GM18867 (cell line): ENCODE data around the gene CCKAR.

Experiments used
- ATAC-seq: cut with Tn5 transposase; IDR thresholded peaks from one replicate; pipeline ENCODE4 v1.9.1; 2021; ENCODE audit warnings: mild to moderate bottlenecking, moderate library complexity; ENCODE audit not compliant: unreplicated experiment

Gene CCKAR

GRCh38 chr4:26491449-26492170 lies 1.3 kb upstream of the CCKAR start:
- ATAC-seq: no peak

DNA sequence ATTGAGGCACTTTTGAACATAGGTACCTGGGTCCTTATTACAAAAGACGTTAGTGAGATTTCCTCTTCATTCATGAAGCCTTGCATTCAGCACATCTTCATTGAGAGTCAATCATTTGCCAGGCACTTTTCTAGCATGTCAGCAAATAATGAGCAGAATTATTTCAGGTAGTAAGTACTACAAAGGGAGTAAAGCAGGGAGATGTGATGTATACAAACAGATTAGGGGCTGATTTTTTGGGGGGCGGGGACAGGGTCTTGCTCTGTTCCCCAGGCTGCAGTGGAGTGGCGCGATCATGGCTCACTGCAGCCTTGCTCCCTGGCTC lies 638 bp upstream of the CCKAR start:
- no peak for ATAC-seq

GRCh38 chr4:26489101-26489985 lies 941 bp downstream of the CCKAR start:
- no peak for ATAC-seq

- no peak for ATAC-seq
Observed at GRCh38 chr4:26485684-26486083, 4.6 kb downstream of the CCKAR start.

GRCh38 chr4:26484516-26484915 lies 5.8 kb downstream of the CCKAR start:
- ATAC-seq: no peak

DNA sequence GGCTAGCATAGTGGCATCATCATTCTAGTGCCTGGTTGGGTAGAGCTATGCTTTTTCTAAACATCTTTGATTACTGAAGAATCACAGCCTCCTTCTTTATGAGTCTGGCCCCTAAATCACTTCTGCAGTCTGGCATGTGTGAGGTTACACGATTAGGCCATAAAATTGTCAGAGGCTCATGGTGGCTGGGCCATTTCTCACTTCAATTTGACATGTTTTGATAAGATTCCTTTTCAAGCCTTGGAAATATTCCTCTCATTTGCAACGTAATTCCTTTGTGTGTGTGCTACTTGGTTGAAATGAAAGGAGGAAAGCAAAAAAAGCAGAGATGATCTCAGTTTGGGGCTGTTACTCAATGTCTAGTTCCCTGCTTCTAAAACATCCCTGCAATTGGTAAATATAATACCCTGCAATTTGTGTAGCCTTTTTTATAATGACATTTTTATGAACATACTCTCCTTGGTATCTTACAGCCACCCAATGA lies 6.2 kb downstream of the CCKAR start:
- no peak for ATAC-seq

DNA sequence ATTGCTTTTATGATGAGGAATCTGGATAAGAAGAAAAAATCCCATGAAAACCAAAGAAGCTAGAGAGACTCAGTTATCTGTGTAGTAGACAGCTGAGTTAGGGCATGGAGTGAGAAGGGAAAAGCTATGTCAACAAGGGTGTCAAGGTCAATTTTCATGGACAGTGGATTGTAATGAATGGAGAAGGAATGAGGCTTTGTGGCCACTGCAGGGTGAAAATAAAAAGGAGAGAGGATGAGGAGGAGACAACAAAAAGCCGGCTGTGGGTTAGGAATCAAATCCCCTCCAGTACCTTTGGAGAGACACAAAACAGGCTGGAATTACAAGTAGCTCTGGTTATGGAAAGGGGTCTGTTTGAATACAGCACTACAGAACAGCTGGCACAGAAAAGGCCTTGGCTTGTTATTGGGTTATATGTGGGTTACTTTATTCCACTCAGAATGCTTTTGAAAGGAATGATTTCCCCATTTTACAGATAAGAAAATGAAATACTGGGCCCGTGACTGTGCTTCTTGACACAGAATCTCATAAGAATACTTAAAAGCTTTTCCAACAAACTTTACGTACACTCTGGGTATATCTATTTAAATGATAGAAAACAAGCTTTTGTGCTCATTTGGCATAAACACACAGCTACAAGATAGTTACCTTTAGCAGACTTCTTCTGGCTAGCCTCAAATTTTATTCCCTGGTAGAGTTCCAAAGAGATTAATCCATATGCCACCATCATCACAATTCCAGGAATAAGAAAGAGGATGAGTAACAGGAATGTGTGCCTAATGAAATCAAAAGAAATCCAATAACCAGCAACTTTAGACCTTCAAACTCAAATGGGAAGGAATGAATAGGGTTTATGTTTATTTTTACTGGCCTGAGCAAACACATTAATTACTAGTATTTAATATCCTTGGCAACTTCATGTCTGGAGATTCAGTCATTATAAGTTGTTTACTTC lies 7.5 kb downstream of the CCKAR start:
- ATAC-seq: no peak

- no peak for ATAC-seq
Observed at GRCh38 chr4:26478330-26478729, 12.0 kb downstream of the CCKAR start.

DNA sequence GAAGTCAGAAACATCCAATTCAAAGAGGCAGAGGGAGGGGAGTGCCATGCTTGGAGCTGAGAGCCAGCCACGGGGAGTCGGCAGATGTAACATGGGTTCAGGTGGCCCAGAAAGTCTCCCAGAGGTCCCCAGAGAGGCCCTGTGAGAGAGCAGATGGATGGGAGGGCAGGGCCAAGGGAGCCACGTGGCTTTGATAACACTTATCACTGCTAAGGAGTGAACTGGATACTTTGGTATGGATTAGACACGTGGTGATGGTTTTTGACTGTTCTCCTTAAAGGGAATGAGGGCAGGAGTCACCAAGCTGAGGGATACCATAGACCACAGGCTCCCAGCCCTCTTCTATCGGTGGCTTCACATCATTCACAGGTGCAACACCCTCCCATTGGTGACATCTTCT lies 13.7 kb downstream of the CCKAR start:
- ATAC-seq: no peak

DNA sequence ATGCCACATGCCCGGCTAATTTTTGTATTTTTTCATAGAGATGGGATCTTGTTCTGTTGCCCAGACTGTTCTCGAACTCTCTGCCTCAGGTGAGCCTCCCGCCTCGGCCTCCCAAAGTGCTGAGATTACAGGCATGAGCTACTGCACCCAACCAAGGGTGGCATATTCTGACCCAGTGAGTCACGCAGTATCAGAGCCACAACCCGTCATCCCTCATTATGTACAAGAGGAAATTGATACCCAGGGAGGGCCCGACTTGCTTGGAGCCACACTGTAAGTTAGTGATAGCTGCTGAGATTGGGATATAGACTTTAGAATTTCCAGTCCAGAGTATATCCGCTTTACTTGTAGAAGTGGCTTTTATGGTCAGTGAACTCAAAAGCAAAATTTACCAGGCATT lies 14.6 kb downstream of the CCKAR start:
- ATAC-seq: no peak

DNA sequence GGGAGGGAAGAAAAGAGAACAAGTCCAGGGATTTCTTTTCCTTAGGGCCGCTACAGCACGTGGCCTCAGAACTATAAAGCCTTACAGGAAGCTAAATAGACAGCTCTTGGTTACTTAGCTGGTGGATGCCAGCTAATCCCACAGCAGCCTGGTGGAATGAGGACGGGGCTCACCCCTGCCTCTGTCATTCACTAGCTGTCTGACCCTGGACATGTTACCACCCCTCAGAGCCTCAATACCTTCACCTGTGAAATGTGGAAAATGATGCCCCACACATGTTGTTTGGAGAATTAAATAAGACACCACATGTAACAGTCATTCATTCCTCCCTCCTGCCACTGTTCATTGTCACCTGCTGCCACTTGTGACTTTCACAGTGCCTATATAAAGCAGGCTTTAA lies 15.7 kb downstream of the CCKAR start:
- no peak for ATAC-seq

DNA sequence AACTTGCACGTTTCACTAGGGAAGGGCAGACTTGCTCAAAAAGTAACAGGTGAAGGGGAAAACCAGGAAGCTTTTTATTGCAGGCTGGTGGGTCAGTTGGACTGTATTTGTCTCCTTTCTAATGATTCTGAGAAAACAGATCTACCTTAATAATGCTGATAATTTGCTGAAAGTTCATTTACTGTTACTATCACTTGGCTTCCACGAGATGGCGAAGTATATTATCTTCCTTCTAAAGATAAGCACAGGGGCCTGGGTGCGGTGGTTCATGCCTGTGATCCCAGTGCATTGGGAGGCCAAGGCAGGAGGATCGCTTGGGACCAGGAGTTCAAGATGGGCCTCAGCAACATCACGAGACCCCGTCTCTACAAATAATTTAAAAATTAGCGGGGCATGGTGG lies 16.4 kb downstream of the CCKAR start:
- ATAC-seq: no peak

- no peak for ATAC-seq
Observed at GRCh38 chr4:26471890-26472289, 18.4 kb downstream of the CCKAR start.

DNA sequence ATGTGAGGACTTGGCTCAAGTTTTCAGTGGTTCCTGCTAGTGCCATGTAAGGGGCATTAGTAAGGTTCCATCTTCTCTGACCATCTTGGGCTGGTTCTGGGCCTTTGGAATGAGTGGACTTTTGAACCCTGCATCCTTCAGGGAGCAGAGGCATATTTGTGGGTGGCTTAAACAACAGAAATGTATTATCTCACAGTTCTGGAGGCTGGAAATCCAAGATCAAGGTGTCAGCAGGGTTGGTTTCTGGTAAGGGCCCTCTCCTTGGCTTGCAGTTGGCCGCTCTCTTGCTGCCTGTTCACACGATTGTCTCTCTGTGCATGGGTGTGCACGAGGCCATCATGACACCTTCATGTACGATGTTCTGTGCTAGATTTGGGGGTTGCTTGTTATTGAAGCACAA lies 21.3 kb downstream of the CCKAR start:
- ATAC-seq: no peak

GRCh38 chr4:26468283-26468949 lies 21.9 kb downstream of the CCKAR start:
- ATAC-seq: no peak

- no peak for ATAC-seq
Observed at GRCh38 chr4:26467724-26468123, 22.6 kb downstream of the CCKAR start.

DNA sequence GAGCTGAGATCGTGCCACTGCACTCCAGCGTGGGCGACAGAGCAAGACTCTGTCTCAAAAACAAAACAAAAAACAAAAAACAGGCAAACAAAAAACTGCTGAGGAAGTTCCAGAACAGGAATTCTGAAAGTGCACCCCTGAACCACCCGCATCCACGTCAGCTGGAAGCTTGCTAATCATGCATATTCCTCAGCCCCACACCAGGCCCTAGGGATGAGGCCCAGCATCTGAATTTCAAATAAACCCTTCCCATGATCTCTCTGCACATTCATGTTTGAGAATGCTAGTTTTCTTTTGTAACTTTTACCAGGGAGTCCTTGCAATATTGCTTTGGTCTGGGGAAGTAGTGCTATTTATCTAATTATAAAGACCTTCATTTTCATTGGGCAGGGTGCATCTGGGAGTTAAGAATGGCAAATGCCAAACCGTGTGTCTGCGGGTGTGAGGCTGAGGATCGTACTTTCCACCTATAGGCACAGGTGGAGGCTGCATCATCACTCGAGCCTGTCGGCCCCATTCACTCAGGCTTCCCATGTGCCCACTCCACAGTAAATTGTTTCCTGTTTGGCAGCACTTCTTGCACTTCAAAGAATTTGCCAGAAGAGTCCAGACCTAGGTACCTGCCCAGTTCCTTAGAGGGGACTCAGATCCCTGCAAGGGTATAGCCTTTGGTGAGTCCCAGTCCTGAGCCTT lies 23.6 kb downstream of the CCKAR start:
- ATAC-seq: no peak

GRCh38 chr4:26464420-26465095 lies 25.7 kb downstream of the CCKAR start:
- no peak for ATAC-seq

GRCh38 chr4:26463386-26463785 lies 26.9 kb downstream of the CCKAR start:
- no peak for ATAC-seq
